Subcutaneous abdominal adipose tissue (tissue), 5 donors: Measurements from ENCODE around the gene PIAS1.
A peak's percentile ranks its signal among the peaks of the same experiment; 100 is the strongest.

Experiments used
- H3K27ac ChIP-seq: one replicate; pipeline ENCODE4 v1.7.0; 2013; ENCODE audit warnings: low read depth, mild to moderate bottlenecking, inconsistent platforms, low read length, moderate library complexity
- H3K27me3 ChIP-seq, 5 donors: one replicate each; pipeline ENCODE4 v1.7.0; 2013; ENCODE audit warnings: low read length in 5 of 5, inconsistent platforms in 1 of 5; ENCODE audit not compliant: control insufficient read depth in 5 of 5, insufficient read depth in 4 of 5
- H3K36me3 ChIP-seq, 5 donors: one replicate each; pipeline ENCODE4 v1.7.0; 2013; ENCODE audit warnings: low read length in 5 of 5; ENCODE audit not compliant: control insufficient read depth in 5 of 5, insufficient read depth in 5 of 5
- H3K4me1 ChIP-seq, 5 donors: one replicate each; pipeline ENCODE4 v1.7.0; 2013; ENCODE audit warnings: low read length in 5 of 5, mild to moderate bottlenecking in 3 of 5, moderate library complexity in 1 of 5; ENCODE audit not compliant: control insufficient read depth in 5 of 5, insufficient read depth in 5 of 5
- H3K4me3 ChIP-seq, 5 donors: one replicate each; pipeline ENCODE4 v1.7.0; 2013; ENCODE audit warnings: low read length in 5 of 5, low read depth in 1 of 5
- H3K9ac ChIP-seq, 5 donors: one replicate each; pipeline ENCODE4 v1.7.0; 2013; ENCODE audit warnings: low read length in 5 of 5, mild to moderate bottlenecking in 4 of 5, moderate library complexity in 3 of 5
- H3K9me3 ChIP-seq, 5 donors: one replicate each; pipeline ENCODE4 v1.7.0; 2013; ENCODE audit warnings: low read length in 5 of 5; ENCODE audit not compliant: control insufficient read depth in 5 of 5
- donor health status: healthy.
- donor health status: healthy.
- donor health status: healthy.
- donor health status: healthy.
- donor health status: healthy.

PIAS1 gene

DNA sequence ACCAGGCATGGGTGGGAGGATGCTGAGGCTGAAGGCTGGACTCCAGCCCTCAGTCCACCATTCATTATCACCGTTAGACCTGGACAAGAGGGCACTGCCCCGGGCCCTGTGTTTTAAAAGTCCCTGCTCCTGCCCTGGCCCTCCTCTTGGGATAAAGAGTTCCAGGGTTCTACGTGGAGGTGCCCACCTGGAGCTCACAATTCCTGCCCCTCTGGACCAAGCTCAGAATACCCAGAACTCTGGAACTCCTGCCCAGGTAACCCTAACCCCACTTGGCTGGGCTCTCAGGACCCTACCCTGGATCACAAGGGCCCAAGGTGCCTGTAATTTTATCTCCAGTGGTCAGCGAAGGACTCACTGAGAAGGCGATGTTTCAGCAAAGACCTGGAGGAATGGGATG is 149.8 kb downstream of the PIAS1 start:
- no peak overlapping the region for H3K27ac ChIP-seq
- no peaks in the 10 kb centered on the region for H3K36me3 ChIP-seq
- no peaks in the 10 kb centered on the region for H3K9me3 ChIP-seq
- H3K9ac ChIP-seq: no peak overlapping the region
- peak overlapping the region in 1 of 5 donors; percentile 48 for H3K4me3 ChIP-seq
- peaks cover 2 to 55% (median 28%) of the 10 kb centered on the region in 5 donors for H3K4me1 ChIP-seq
- no peaks in the 10 kb centered on the region for H3K27me3 ChIP-seq

DNA sequence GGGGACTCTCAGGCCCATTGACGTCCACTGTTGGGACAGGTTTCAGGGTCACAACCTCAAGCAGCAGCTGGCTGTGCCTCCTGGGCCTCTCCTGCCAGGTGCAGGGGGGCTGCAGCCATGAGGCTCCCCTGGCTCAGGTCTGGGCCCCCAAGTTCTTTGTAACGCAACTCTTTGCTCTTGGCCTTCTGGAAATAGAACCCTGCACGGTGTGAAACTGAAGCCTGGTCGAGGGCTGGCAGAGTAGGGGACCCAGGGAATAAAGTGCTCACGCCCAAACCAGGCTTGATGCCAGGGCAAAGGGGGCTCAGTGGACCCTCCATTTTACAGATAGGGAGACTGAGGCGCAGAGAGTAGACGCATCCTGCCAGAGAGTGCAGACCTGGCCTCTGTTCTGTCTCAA is 150.2 kb downstream of the PIAS1 start:
- Histone ChIP-seq H3K27ac (no peak overlapping the region), H3K27me3 (no peaks in the 10 kb centered on the region), H3K9me3 (no peaks in the 10 kb centered on the region), H3K4me3 (peak overlapping the region in 4 of 5 donors; percentile 17 to 61 (median 44)), H3K36me3 (peaks cover 0 to under 1% (median 0%) of the 10 kb centered on the region in 5 donors), H3K9ac (peak overlapping the region in 1 of 5 donors; percentile 46), H3K4me1 (peaks cover 2 to 55% (median 28%) of the 10 kb centered on the region in 5 donors)

DNA sequence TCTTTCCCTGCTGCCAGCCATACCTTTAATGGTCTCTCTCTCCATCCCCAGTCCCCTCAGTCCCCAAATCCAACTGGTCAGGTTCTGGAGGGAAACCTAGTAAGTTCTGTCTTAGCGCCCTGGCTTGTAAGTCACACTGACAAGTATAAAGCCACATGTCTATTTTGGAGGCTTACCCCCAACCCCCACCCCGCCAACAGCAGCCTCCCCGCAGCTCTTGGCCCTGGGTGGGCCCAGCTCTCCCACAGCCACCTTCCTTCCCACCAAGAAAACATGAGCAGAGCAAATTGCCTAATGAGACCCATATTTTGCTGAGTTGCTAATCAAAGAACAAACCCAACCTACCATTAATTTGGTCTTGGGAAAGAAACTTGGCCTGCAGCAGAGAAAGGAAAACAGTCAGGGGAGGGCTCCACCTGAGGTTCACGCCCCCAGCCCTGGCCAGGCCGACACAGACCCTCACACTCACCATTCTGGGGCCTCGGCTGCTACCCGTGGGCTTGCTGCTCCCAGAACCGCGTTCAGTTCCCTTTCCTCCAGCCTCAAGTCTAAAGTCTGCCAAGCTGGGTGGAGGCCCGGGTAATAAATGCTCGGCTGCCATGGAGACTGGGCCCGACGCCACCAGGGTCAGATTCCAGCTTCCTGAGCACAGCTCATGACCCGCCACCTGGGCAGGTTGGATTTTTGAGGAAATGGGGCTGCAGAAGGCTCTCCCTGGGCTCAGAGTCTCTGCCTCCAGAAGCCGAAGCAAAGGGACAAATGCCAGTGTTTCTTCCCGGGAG is 150.9 kb downstream of the PIAS1 start, which contains the start of gene CALML4:
TSS of gene CALML4 (minus strand) at position 557 of the 782 bp plus-strand sequence. CDS start at position 472, 85 bp downstream.
- Histone ChIP-seq H3K9ac (peak within 1 kb of the TSS in 3 of 5 donors; percentile 46 to 59 (median 53)), H3K27ac (peak within 1 kb of the TSS; percentile 29), H3K4me3 (peak within 1 kb of the TSS; percentile 17 to 61 (median 48))

DNA sequence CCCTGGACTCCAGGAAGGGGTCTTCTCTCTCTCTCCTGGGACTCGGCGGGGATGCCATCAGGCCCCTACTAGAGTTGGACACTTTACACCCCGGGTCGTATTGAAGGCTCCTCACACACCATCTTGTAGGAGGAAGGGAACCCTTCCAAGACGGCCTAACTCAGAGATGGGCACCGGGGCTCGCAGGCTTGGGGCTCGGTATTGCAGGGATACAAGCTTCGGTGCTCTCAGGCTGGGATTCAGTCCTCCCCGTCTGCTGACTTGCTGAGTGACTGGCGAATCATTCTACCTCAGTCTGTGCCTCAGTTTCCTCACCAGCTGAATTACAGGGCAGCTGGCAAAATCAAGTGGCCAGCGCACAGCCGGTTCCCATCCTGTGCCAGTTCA is 151.4 kb downstream of the PIAS1 start:
- peak overlapping the region in 1 of 5 donors; percentile 46 for H3K9ac ChIP-seq
- H3K4me3 ChIP-seq: peak overlapping the region; percentile 17 to 61 (median 48)
- H3K9me3 ChIP-seq: no peaks in the 10 kb centered on the region
- H3K4me1 ChIP-seq: peaks cover 2 to 48% (median 31%) of the 10 kb centered on the region in 5 donors
- no peaks in the 10 kb centered on the region for H3K27me3 ChIP-seq
- H3K36me3 ChIP-seq: peaks cover 0 to 2% (median 0%) of the 10 kb centered on the region in 5 donors
- H3K27ac ChIP-seq: peak overlapping the region; percentile 29

More for the DNA sequence above, 150.9 kb downstream of the PIAS1 start, which contains the start of gene CALML4:
- H3K27me3 ChIP-seq: no peaks in the 10 kb centered on the region
- H3K36me3 ChIP-seq: peaks cover 0 to 2% (median 0%) of the 10 kb centered on the region in 5 donors
- H3K9me3 ChIP-seq: no peaks in the 10 kb centered on the region
- H3K4me1 ChIP-seq: peaks cover 2 to 51% (median 28%) of the 10 kb centered on the region in 5 donors

DNA sequence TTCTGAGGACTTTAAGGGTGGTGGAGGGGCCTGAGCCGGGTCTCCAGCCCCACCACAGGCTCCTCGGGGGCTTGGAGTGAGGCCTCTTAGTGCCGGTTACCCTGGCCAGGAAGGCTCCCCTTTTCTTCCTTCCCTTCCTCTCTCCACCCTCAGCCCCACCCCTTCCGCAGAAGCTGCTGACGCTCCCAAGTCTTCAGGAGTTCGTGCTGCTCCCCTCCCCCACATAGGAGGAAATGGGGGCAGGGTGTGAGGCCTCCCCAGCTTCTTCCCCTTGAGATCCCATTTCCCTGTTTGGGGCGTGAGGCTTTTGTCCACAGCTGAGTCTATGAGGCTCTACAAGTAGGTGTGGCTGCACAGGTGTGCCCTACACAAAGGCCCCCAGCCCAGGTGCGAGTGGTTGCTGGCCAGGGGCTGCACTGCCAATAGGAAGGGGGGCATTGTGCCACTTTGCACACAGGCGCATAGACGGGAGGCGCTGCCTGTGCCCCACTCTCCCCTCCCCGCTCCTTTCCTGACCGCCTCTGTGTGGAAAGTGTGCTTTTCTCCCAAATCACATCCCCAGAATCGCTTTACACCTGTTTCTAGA is 151.9 kb downstream of the PIAS1 start:
- Histone ChIP-seq H3K36me3 (peaks cover 0 to 2% (median 0%) of the 10 kb centered on the region in 5 donors), H3K4me3 (peak overlapping the region in 3 of 5 donors; percentile 40 to 61 (median 48)), H3K27ac (peak overlapping the region; percentile 29), H3K4me1 (peaks cover 2 to 53% (median 35%) of the 10 kb centered on the region in 5 donors), H3K9ac (peak overlapping the region in 1 of 5 donors; percentile 46), H3K9me3 (no peaks in the 10 kb centered on the region), H3K27me3 (no peaks in the 10 kb centered on the region)

DNA sequence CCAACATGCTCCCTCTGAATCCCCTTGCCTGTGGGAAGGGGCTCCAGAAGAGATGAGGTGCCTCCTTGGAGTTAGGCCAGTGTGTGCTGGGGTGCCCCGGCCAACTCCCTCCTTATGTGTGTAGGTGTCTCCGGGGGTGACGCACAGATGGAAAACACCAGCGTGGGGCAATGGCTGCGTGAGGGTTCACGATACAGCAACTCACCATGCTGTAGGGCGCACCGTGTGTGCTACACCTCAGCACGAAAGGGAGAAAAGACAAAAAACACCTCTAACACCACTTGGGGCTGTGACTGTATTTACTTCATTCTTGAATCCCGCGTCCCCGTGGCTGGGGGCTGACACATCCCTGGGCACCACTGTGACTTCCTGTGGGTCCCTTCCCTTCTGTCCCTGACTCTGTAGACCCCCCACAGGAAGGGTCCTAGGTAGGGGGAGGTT is 152.6 kb downstream of the PIAS1 start:
- Histone ChIP-seq H3K9me3 (no peaks in the 10 kb centered on the region), H3K4me1 (peaks cover 2 to 54% (median 35%) of the 10 kb centered on the region in 5 donors), H3K36me3 (peaks cover 0 to 4% (median 0%) of the 10 kb centered on the region in 5 donors), H3K9ac (no peak overlapping the region), H3K27me3 (no peaks in the 10 kb centered on the region), H3K27ac (no peak overlapping the region), H3K4me3 (no peak overlapping the region)

DNA sequence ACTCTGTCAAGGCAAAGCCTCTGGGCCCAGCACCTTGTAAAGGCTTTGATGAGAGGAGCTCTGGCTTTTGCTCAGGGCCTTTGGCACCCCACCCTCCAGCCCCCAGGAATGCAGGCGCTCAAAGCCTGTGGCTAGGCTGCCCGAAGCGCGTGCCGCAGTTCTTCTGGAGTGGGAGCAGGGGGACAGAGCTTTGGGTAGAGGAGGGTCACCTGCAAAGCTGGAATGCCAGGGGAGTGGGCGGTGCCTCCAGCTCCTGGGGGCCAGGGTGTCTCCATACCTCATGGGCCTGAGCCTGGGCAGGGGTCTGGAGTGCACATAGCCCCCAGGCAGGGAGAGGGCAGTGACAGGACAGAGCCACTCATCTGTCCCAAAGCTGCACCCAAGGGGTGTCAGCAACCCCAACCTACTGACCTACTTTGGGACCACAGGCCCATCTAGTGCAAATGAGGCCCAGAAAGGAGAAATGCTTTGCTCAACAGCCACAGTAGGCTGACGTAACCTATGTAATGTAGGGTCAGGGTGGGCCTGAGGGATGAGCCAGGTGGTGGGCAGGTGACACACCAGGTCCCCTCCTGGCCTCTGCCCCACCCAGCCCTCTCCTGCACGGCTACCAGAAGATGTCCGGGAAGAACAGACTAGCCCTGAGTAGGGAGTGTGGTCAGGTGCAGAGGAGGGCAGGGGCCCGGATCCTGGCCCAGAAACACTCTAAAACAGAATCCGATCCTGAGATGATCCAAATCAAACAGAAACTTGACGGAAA is 153.2 kb downstream of the PIAS1 start:
- Histone ChIP-seq H3K9me3 (no peaks in the 10 kb centered on the region), H3K9ac (no peak overlapping the region), H3K4me1 (peaks cover 2 to 54% (median 35%) of the 10 kb centered on the region in 5 donors), H3K36me3 (peaks cover 0 to 4% (median 0%) of the 10 kb centered on the region in 5 donors), H3K27me3 (no peaks in the 10 kb centered on the region), H3K27ac (no peak overlapping the region), H3K4me3 (no peak overlapping the region)

DNA sequence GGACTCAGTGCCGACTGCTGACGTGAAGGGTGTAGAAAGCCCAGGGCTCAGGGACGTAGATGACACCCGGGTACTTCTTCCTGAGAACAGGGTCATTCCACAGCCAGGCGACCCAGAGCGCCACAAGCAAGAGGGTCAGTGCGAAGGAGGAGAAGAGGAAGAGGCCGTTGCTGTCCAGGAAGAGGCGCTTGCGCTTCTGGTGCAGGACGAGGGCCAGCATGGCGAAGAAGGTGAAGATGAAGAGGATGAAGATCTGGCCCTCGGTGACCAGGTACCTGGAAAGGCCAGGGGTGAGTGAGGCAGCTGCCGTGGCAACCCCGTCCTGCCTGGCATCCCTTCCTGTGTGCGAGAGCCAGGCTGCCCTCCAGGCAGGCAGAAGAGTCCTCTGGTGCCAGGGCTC is 154.0 kb downstream of the PIAS1 start:
- no peak overlapping the region for H3K27ac ChIP-seq
- peaks cover 2 to 54% (median 35%) of the 10 kb centered on the region in 5 donors for H3K4me1 ChIP-seq
- no peaks in the 10 kb centered on the region for H3K27me3 ChIP-seq
- H3K4me3 ChIP-seq: no peak overlapping the region
- no peaks in the 10 kb centered on the region for H3K9me3 ChIP-seq
- peak overlapping the region in 1 of 5 donors; percentile 43 for H3K9ac ChIP-seq
- peaks cover 0 to 4% (median 0%) of the 10 kb centered on the region in 5 donors for H3K36me3 ChIP-seq

DNA sequence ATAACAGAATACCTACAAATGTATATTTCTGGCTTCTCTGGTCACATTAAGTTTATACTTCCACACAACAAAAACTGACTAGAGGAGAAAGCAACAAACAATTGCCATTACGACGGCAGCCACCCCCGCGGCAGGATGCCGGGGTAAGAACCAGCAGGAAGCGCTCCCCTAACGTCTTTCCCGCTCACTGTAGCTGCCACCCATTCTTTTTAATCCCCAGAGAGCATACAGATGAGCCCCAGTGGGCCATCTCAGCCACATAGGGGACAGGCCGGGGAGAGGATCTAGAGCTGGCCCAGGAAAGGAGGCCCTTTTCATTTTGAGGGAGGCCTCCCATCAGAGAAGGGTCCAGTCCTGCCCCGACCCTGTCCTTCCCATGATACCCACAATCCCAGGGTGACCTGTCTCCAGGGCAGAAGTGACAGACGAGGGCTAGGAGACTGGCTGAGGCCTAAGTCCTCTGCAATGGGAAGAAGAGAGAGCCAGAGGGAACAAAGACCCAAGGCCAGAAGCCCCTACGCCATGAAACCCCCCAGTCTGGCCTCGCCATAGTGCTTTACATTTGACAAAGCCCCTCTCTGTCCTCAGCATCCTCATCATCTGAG is 154.6 kb downstream of the PIAS1 start:
- Histone ChIP-seq H3K4me3 (no peak overlapping the region), H3K4me1 (peaks cover 2 to 50% (median 35%) of the 10 kb centered on the region in 5 donors), H3K27ac (no peak overlapping the region), H3K27me3 (no peaks in the 10 kb centered on the region), H3K36me3 (peaks cover 0 to 4% (median 0%) of the 10 kb centered on the region in 5 donors), H3K9me3 (no peaks in the 10 kb centered on the region), H3K9ac (peak overlapping the region in 1 of 5 donors; percentile 43)
